Measurements from ENCODE around the gene RABAC1. TPM values are rescaled to one million over a fixed set of nuclear protein-coding genes. Genes with fewer than 3 reads are reported as not detected.

RABAC1 gene
- total RNA-seq, 4 donors from 2014 or later = 168 to 206 (median 199) TPM

GRCh38 chr19:41977916-41978315 is 18.8 kb upstream of the RABAC1 start:
- no peak for TF ChIP-seq EP300 (IDR thresholded peaks at IDR 0.05)
- TF ChIP-seq POLR2A (IDR thresholded peaks at IDR 0.05) = no peak
- no peak for TF ChIP-seq CTCF (IDR thresholded peaks at IDR 0.05)
- no peaks in the 10 kb centered on the region for H3K4me1 ChIP-seq
- no peaks in the 10 kb centered on the region for H3K36me3 ChIP-seq
- WGBS, 2 donors = 73 to 78% methylated on average over 20 to 22 of the region's 22 CpGs
- H3K27me3 ChIP-seq = peaks cover 0 to 6% of the 10 kb centered on the region in 2 donors
- no peak for DNase-seq (ENCODE audit: low spot score in 2 of 2)
- H3K4me3 ChIP-seq = no peak overlapping the region
- H3K9me3 ChIP-seq = no peaks in the 10 kb centered on the region
- no peak overlapping the region for H3K27ac ChIP-seq

GRCh38 chr19:41974652-41975051 is 15.5 kb upstream of the RABAC1 start:
- no peak for DNase-seq (ENCODE audit: low spot score in 2 of 2)
- H3K27me3 ChIP-seq = peaks cover 0 to 14% of the 10 kb centered on the region in 2 donors
- H3K36me3 ChIP-seq = no peaks in the 10 kb centered on the region
- no peak overlapping the region for H3K4me3 ChIP-seq
- 72 to 74% methylated on average over 8 of the region's 8 CpGs for WGBS, 2 donors
- TF ChIP-seq POLR2A (IDR thresholded peaks at IDR 0.05) (no peak), CTCF (IDR thresholded peaks at IDR 0.05) (no peak), EP300 (IDR thresholded peaks at IDR 0.05) (no peak)
- no peaks in the 10 kb centered on the region for H3K9me3 ChIP-seq
- no peaks in the 10 kb centered on the region for H3K4me1 ChIP-seq
- H3K27ac ChIP-seq = no peak overlapping the region

- WGBS, 2 donors = 85 to 86% methylated on average over 11 of the region's 11 CpGs
- no peak for DNase-seq (ENCODE audit: low spot score in 2 of 2)
- Histone ChIP-seq H3K27ac (no peak overlapping the region), H3K9me3 (no peaks in the 10 kb centered on the region), H3K36me3 (no peaks in the 10 kb centered on the region), H3K4me1 (no peaks in the 10 kb centered on the region), H3K27me3 (peaks cover 0 to 26% of the 10 kb centered on the region in 2 donors), H3K4me3 (no peak overlapping the region)
- TF ChIP-seq POLR2A (IDR thresholded peaks at IDR 0.05) (no peak), CTCF (IDR thresholded peaks at IDR 0.05) (no peak), EP300 (IDR thresholded peaks at IDR 0.05) (no peak)
Measured at GRCh38 chr19:41971363-41971762, 12.2 kb upstream of the RABAC1 start.

- Histone ChIP-seq H3K9me3 (no peaks in the 10 kb centered on the region), H3K27me3 (peaks cover 0 to 32% of the 10 kb centered on the region in 2 donors), H3K4me1 (no peaks in the 10 kb centered on the region), H3K36me3 (no peaks in the 10 kb centered on the region), H3K4me3 (no peak overlapping the region), H3K27ac (no peak overlapping the region)
- TF ChIP-seq CTCF (IDR thresholded peaks at IDR 0.05) (no peak), POLR2A (IDR thresholded peaks at IDR 0.05) (no peak), EP300 (IDR thresholded peaks at IDR 0.05) (no peak)
- 89 to 93% methylated on average over 13 to 19 of the region's 19 CpGs for WGBS, 2 donors
- no peak for DNase-seq (ENCODE audit: low spot score in 2 of 2)
Measured at GRCh38 chr19:41969772-41970458, 10.8 kb upstream of the RABAC1 start.

- no peak for TF ChIP-seq EP300 (IDR thresholded peaks at IDR 0.05)
- no peak for TF ChIP-seq POLR2A (IDR thresholded peaks at IDR 0.05)
- TF ChIP-seq CTCF (IDR thresholded peaks at IDR 0.05) = no peak
- Histone ChIP-seq H3K27ac (no peak overlapping the region), H3K36me3 (no peaks in the 10 kb centered on the region), H3K4me1 (no peaks in the 10 kb centered on the region), H3K4me3 (no peak overlapping the region), H3K9me3 (no peaks in the 10 kb centered on the region), H3K27me3 (peaks cover 0 to 32% of the 10 kb centered on the region in 2 donors)
- 78 to 80% methylated on average over 28 of the region's 28 CpGs for WGBS, 2 donors
- DNase-seq (ENCODE audit: low spot score in 2 of 2) = no peak
Measured at GRCh38 chr19:41968751-41969595, 9.9 kb upstream of the RABAC1 start.

All from tibial nerve (tissue), 4 donors.